ENCODE data around the gene ABCF1. TPM values are rescaled to one million over a fixed set of nuclear protein-coding genes. Genes with fewer than 3 reads are reported as not detected.
A peak's percentile ranks its signal among the peaks of the same experiment; 100 is the strongest.

The ABCF1 gene
- total RNA-seq, 2 experiments from 2014 or later = 86.9 to 88.0 TPM

- intact Hi-C loops (cut with micrococcal nuclease) = no loop called here
- Mint-ChIP-seq H3K9me3 (no peaks in the 10 kb centered on the region), H3K27ac (no peak overlapping the region), H3K36me3 (ENCODE audit: low read depth) (peaks cover 58% of the 10 kb centered on the region), H3K4me3 (no peak overlapping the region), H3K4me1 (ENCODE audit: low read depth) (peaks cover 6% of the 10 kb centered on the region), H3K27me3 (no peaks in the 10 kb centered on the region)
- ATAC-seq (no peak), DNase-seq (no peak)
- ChIA-PET POLR2A (interaction anchor here (0.7 to 3.9 kb wide), 7 partner anchors 10 to 497 kb away, joined by 3 to 29 read pairs (median 3); partner anchors contain the start of gene PRR3), CTCF (interaction anchor here (0.7 to 2.1 kb wide), 5 partner anchors 14 to 141 kb away, joined by 3 to 13 read pairs (median 5); no protein-coding TSS in a partner anchor)
- TF ChIP-seq, protein P1, sequence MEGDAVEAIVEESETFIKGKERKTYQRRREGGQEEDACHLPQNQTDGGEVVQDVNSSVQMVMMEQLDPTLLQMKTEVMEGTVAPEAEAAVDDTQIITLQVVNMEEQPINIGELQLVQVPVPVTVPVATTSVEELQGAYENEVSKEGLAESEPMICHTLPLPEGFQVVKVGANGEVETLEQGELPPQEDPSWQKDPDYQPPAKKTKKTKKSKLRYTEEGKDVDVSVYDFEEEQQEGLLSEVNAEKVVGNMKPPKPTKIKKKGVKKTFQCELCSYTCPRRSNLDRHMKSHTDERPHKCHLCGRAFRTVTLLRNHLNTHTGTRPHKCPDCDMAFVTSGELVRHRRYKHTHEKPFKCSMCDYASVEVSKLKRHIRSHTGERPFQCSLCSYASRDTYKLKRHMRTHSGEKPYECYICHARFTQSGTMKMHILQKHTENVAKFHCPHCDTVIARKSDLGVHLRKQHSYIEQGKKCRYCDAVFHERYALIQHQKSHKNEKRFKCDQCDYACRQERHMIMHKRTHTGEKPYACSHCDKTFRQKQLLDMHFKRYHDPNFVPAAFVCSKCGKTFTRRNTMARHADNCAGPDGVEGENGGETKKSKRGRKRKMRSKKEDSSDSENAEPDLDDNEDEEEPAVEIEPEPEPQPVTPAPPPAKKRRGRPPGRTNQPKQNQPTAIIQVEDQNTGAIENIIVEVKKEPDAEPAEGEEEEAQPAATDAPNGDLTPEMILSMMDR (IDR thresholded peaks at IDR 0.05) = no peak
These were observed 18.6 kb downstream of the ABCF1 start for GRCh38 chr6:30589754-30590358.

- DNase-seq (no peak), ATAC-seq (no peak)
- intact Hi-C loops (cut with micrococcal nuclease) = no loop called here
- POLR2A ChIA-PET = interaction anchor here (0.7 to 3.9 kb wide), 10 partner anchors 10 to 497 kb away, joined by 3 to 29 read pairs (median 4); partner anchors contain the start of gene PRR3
- peaks cover 6% of the 10 kb centered on the region for H3K4me1 Mint-ChIP-seq (ENCODE audit: low read depth)
- H3K4me3 Mint-ChIP-seq = no peak overlapping the region
- H3K27ac Mint-ChIP-seq = peak overlapping the region; percentile 47
- CTCF ChIA-PET = interaction anchor here (0.7 to 2.1 kb wide), 8 partner anchors 10 to 140 kb away, joined by 3 to 13 read pairs (median 4); no protein-coding TSS in a partner anchor
- H3K27me3 Mint-ChIP-seq = no peaks in the 10 kb centered on the region
- TF ChIP-seq, protein P1 (IDR thresholded peaks at IDR 0.05) = no peak
- no peaks in the 10 kb centered on the region for H3K9me3 Mint-ChIP-seq
- peaks cover 55% of the 10 kb centered on the region for H3K36me3 Mint-ChIP-seq (ENCODE audit: low read depth)
These were observed 19.3 kb downstream of the ABCF1 start for GRCh38 chr6:30590509-30590908.

DNA sequence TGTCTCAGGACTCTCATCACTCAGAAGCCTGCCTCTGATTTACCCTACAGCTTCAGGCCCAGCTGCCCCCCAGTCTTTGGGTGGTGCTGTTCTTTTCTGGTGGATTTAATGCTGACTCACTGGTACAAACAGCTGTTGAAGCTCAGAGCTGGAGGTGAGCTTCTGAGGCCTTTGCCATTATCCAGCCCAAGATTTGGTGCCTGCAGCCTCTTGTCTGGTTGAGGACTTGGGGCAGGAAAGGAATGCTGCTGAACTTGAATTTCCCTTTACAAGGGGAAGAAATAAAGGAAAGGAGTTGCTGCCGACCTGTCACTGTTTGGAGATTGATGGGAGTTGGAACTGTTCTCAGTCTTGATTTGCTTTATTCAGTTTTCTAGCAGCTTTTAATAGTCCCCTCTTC lies 19.8 kb downstream of the ABCF1 start:
- no peaks in the 10 kb centered on the region for H3K9me3 Mint-ChIP-seq
- no peak for ATAC-seq
- peak overlapping the region; percentile 53 for H3K27ac Mint-ChIP-seq
- peaks cover 6% of the 10 kb centered on the region for H3K4me1 Mint-ChIP-seq (ENCODE audit: low read depth)
- H3K36me3 Mint-ChIP-seq (ENCODE audit: low read depth) = peaks cover 52% of the 10 kb centered on the region
- intact Hi-C loops (cut with micrococcal nuclease) = no loop called here
- TF ChIP-seq, protein P1 (IDR thresholded peaks at IDR 0.05) = no peak
- ChIA-PET POLR2A (interaction anchor here (0.8 to 3.9 kb wide), 7 partner anchors 9 to 143 kb away, joined by 3 to 29 read pairs (median 6); no protein-coding TSS in a partner anchor), CTCF (interaction anchor here (1.1 to 2.1 kb wide), 7 partner anchors 10 to 138 kb away, joined by 4 to 13 read pairs (median 5); no protein-coding TSS in a partner anchor)
- DNase-seq = no peak
- no peaks in the 10 kb centered on the region for H3K27me3 Mint-ChIP-seq
- H3K4me3 Mint-ChIP-seq = no peak overlapping the region

- POLR2A ChIA-PET = interaction anchor here (0.8 to 3.9 kb wide), 7 partner anchors 8 to 106 kb away, joined by 3 to 29 read pairs (median 8); no protein-coding TSS in a partner anchor
- H3K27me3 Mint-ChIP-seq = no peaks in the 10 kb centered on the region
- CTCF ChIA-PET = interaction anchor here (1.1 to 10.1 kb wide), 4 partner anchors 8 to 110 kb away, joined by 3 to 115 read pairs (median 4); no protein-coding TSS in a partner anchor
- peaks cover 10% of the 10 kb centered on the region for H3K4me1 Mint-ChIP-seq (ENCODE audit: low read depth)
- ATAC-seq = no peak
- intact Hi-C loops (cut with micrococcal nuclease) = no loop called here
- peaks cover 45% of the 10 kb centered on the region for H3K36me3 Mint-ChIP-seq (ENCODE audit: low read depth)
- H3K27ac Mint-ChIP-seq = peak overlapping the region; percentile 5
- no peak for DNase-seq
- H3K4me3 Mint-ChIP-seq = no peak overlapping the region
- H3K9me3 Mint-ChIP-seq = no peaks in the 10 kb centered on the region
- TF ChIP-seq, protein P1 (IDR thresholded peaks at IDR 0.05) = no peak
These were observed 21.0 kb downstream of the ABCF1 start for GRCh38 chr6:30592287-30592686.

All from activated CD8-positive, alpha-beta T cell treated with anti-CD3 and anti-CD28 coated beads for 36 hours (primary cell).